ENCODE data around the gene NRP1. TPM values are rescaled to one million over a fixed set of nuclear protein-coding genes. Genes with fewer than 3 reads are reported as not detected.

NRP1 gene
- total RNA-seq, 2 donors from 2014 or later, result 12.3 to 26.5 TPM

DNA sequence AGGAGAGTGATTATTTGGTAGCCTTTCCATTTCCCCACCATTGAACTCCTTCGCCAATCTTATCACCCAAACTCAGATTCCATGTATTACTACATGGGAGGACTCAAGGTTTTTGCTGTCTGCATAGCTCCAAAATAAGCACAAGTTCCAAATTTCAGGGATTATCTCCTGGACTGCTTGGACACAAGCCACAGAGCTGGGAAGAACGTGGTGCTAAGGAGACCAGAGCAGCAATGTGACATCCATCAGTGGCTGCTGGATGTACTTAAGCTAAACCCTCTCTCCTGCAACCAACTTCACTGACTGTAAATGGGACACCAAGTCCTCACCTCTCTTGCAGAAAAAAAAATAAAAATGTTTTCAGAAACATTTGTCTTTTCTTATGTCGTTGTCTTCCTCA is 56.3 kb downstream of the NRP1 start:
- no peak for DNase-seq
- intact Hi-C loops (cut with DNase I, micrococcal nuclease), result no loop called here
- no peak for ATAC-seq

DNA sequence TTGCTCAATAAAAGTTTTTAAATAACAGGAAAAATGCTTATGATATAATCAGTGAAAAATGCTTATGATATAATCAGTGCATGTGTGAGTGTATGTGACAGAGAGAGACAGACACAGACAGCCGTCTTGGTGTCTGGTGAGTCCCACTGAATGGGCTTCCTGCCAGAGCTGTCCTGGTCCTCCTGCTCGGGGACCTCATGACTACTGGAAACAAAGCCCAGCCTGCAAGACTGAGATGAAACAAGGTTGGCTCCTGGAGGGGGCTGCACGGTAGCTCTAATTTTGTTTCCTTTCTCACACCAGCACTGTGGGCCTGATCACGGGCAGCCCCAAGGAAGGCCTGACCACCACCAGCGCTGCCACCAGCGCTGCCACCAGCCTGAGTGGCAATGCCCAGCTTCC is 57.3 kb downstream of the NRP1 start:
- no peak for ATAC-seq
- DNase-seq, result no peak
- intact Hi-C loops (cut with DNase I, micrococcal nuclease), result no loop called here

DNA sequence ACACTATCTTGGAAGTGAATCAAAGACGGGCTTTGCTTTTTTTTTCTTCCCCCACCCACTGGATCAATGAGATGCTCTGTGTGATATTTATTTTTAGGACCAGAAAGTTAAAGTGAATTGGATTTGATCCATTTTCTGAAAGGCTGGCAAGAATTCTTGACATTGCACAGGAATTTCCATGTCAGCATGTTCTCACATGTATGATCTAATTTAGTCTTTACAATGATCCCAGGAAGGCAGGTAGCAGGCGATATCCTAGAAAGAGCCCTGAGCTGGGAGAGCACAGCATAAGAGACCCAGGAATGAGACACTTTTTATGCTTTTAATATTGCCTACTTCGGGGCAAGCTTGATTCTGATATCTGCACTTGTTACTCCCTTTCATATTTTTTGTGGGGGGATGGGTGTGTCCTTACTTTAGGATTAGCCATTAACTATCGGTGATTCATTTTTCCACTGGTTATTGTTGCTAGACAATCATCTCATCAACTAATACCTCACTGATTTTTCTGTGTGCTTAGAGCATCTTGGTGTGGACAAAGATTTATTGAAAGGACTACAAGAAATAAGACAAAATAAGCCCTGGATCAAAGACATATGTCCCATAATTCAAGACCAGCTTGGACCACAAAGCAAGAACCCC is 58.1 kb downstream of the NRP1 start:
- intact Hi-C loops (cut with DNase I, micrococcal nuclease), result no loop called here
- DNase-seq (no peak), ATAC-seq (no peak)

DNA sequence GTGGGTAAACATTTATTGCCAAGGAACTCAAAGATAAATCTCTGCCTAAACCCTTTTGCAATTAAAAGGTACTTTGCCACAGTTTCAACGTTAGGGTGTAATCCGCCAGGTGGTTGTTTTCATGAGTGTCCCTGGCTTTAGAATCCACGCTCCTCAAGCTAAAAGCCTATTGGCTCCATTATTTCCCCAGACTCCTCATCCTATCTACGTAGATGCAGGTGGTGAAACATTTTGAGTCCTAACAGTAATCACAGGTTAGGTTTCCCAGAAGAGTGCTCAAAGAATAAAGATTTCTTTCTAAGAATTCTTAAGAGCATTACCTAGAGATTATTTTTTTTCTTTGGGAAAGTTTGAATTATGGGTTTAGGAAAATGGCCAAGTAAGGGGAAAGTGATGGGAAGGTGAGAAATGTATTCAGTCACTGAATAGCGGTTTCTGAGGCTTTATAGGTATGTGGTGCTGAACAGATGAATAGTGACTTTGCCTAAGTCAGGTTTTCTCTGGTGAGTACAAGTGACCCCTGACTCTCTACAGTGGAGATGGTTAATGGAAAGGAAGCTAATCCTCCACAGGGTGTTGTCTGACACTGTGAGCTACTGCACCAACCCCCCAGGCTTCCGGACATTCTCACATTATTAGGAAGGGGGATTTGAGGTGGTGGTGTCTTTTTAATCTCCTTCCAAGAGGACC is 60.2 kb downstream of the NRP1 start:
- intact Hi-C loops (cut with DNase I, micrococcal nuclease), result no loop called here
- DNase-seq, result no peak

GRCh38 chr10:33273295-33274002 is 61.0 kb downstream of the NRP1 start:
- ATAC-seq, result peak; percentile 93
- DNase-seq, result peak; percentile 63 to 80
- intact Hi-C loops (cut with DNase I, micrococcal nuclease), result no loop called here

More for the DNA sequence above, 60.2 kb downstream of the NRP1 start:
- no peak for ATAC-seq

GRCh38 chr10:33272635-33273034 is 61.8 kb downstream of the NRP1 start:
- intact Hi-C loops (cut with DNase I, micrococcal nuclease), result no loop called here
- DNase-seq (no peak), ATAC-seq (no peak)

DNA sequence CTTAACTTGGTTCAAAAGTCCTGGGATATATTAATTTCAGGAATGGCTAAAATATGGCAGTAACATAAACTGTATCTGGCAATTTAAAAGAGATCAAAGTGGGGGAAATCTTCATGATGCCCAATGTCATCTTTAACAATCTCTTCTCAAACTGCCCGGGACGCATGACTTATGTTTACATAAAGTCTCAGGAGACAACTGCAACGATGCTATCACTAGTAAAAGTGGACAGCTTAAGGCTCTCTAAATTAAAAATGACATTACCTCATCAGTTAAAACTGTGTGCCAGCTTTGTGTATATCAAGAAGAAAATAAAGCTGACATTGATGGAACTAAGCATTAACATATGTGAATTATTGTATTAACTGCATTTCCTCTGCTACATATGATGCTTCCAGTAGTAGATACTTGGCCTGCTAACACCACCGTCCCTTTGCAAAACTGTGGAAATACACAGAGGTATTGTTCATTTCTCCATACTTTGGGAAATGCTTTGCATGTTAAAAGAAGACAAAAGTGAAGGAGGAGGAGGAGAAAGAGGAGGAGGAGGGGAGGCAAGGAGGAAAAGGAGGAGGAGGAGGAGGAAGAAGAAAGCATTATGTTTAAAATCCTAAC is 62.4 kb downstream of the NRP1 start:
- DNase-seq, result no peak
- intact Hi-C loops (cut with DNase I, micrococcal nuclease), result no loop called here
- no peak for ATAC-seq

DNA sequence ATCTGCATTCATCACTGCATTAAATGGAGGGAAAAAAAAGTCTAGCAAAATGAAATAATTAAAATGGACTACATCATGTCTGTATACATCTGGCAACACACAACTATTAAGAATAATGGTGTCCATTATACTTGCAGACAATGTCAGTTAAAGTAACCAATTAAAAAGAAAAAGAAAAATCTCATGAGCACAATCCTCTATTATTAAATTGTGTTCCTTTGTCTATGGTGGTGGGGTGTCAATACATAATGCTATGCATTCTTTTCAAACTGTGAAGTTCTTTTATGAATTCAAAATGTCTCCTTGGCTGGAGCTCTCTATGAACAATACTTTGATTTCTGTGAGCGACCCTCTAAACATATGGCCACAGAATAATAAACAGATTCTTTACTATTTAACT is 63.5 kb downstream of the NRP1 start:
- intact Hi-C loops (cut with DNase I, micrococcal nuclease), result no loop called here
- DNase-seq (no peak), ATAC-seq (no peak)

DNA sequence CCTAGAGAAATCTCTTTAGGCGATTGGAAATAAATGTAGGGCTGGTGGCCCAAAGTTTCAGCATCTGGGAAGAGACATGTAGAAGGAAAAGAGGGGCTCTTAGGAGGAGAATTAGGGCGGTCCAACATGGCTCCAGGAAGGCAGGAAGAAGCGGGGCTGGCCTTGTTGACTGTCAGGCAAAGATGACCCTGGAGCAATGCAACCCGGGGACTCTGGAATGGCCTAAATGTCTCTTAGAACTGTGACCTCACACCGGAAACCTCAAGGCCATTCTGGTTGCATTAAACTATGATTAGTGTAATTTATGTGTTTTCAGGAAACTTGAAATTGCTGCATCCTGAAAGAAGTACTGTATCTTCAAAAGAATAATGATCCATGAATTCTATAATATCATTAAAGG is 66.8 kb downstream of the NRP1 start:
- intact Hi-C loops (cut with DNase I, micrococcal nuclease), result no loop called here
- ATAC-seq (no peak), DNase-seq (no peak)

- ATAC-seq (peak; percentile 37), DNase-seq (peak; percentile 44 to 67)
- intact Hi-C loops (cut with DNase I, micrococcal nuclease), result no loop called here
Measured at GRCh38 chr10:33265621-33266020, 68.8 kb downstream of the NRP1 start.

- no peak for DNase-seq
- intact Hi-C loops (cut with DNase I, micrococcal nuclease), result no loop called here
- no peak for ATAC-seq
Measured at GRCh38 chr10:33263453-33263852, 71.0 kb downstream of the NRP1 start.

- no peak for ATAC-seq
- intact Hi-C loops (cut with DNase I, micrococcal nuclease), result no loop called here
- no peak for DNase-seq
Measured at GRCh38 chr10:33262871-33263270, 71.6 kb downstream of the NRP1 start.

GRCh38 chr10:33260403-33261149 is 73.9 kb downstream of the NRP1 start:
- ATAC-seq, result no peak
- intact Hi-C loops (cut with DNase I, micrococcal nuclease), result no loop called here
- no peak for DNase-seq

GRCh38 chr10:33258967-33259366 is 75.5 kb downstream of the NRP1 start:
- DNase-seq (no peak), ATAC-seq (no peak)
- intact Hi-C loops (cut with DNase I, micrococcal nuclease), result no loop called here

GRCh38 chr10:33257439-33258080 is 76.9 kb downstream of the NRP1 start:
- ATAC-seq, result peak; percentile 79
- no peak for DNase-seq
- intact Hi-C loops (cut with DNase I, micrococcal nuclease), result no loop called here

- DNase-seq (no peak), ATAC-seq (no peak)
- intact Hi-C loops (cut with DNase I, micrococcal nuclease), result no loop called here
Measured at GRCh38 chr10:33256458-33256857, 78.0 kb downstream of the NRP1 start.

- ATAC-seq (no peak), DNase-seq (no peak)
- intact Hi-C loops (cut with DNase I, micrococcal nuclease), result no loop called here
Measured at GRCh38 chr10:33254556-33255160, 79.8 kb downstream of the NRP1 start.

DNA sequence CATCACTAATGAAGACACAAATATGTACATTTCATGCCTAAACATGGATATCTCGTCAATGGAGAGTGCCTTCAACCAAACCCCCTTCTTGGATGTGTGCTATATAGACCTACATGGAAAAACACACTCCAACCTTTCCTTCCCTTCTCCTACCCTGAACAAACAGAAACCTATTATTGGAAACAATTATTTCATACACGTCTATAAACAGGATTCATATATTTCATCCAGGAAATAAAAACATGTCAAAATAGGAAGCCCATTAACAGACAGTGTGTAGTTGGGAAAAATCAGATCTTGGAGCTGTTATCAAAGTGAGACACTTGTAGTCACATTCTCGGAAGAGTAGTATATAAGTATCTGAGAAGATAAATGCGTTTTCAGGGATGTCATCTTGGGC is 81.1 kb downstream of the NRP1 start:
- ATAC-seq (no peak), DNase-seq (no peak)
- intact Hi-C loops (cut with DNase I, micrococcal nuclease), result no loop called here

Data from left colon (tissue), 2 donors.